HepG2 (cell line): ENCODE data around the gene RASAL3. TPM values are rescaled to one million over a fixed set of nuclear protein-coding genes. Genes with fewer than 3 reads are reported as not detected.

Experiments used
- ADNP ChIP-seq: sonication (generic); formaldehyde crosslinking; IDR thresholded peaks from 2 replicates; pipeline ENCODE4 v1.4.0; 2020; ENCODE audit warnings: missing genetic modification reagents
- CCAR2 ChIP-seq: fragments of 200-400 bp; formaldehyde crosslinking; optimal IDR thresholded peaks from 2 replicates; pipeline ENCODE3; 2018; ENCODE audit warnings: low read depth, mild to moderate bottlenecking, low read length, moderate library complexity
- FOXA1 ChIP-seq, 2 experiments: fragments of 450-650 bp in 1 of 2; sonication (generic) in 1 of 2; formaldehyde crosslinking in 1 of 2; IDR thresholded peaks; 2 replicates each; pipeline versions ENCODE4 v1.4.0 to v1.6.1; 2016 to 2020; ENCODE audit warnings: missing genetic modification reagents in 1 of 2
- HIC2 ChIP-seq: sonication (generic); formaldehyde crosslinking; IDR thresholded peaks from 2 replicates; pipeline ENCODE4 v1.9.0; 2022; ENCODE audit warnings: low read depth, missing genetic modification reagents
- JUN ChIP-seq: sonication (generic); formaldehyde crosslinking; IDR thresholded peaks from 2 replicates; pipeline ENCODE4 v1.4.0; 2020; ENCODE audit warnings: mild to moderate bottlenecking, missing genetic modification reagents
- NCOR1 ChIP-seq: fragments of 200-600 bp; sonication (generic); IDR thresholded peaks from 2 replicates; pipeline ENCODE4 v1.7.0; 2017; ENCODE audit warnings: antibody characterized with exemption, low read length, borderline replicate concordance
- SP2 ChIP-seq: sonication (generic); formaldehyde crosslinking; IDR thresholded peaks from 2 replicates; pipeline ENCODE4 v1.5.1; 2020; ENCODE audit warnings: mild to moderate bottlenecking, missing genetic modification reagents
- SPEN ChIP-seq: sonication (generic); formaldehyde crosslinking; IDR thresholded peaks from 2 replicates; pipeline ENCODE4 v1.5.1; 2020; ENCODE audit warnings: low read depth, mild to moderate bottlenecking, missing genetic modification reagents
- XRCC5 ChIP-seq: fragments of 200-400 bp; formaldehyde crosslinking; optimal IDR thresholded peaks from 2 replicates; pipeline ENCODE3; 2017; ENCODE audit warnings: mild to moderate bottlenecking, low read length
- ZBTB4 ChIP-seq: sonication (generic); formaldehyde crosslinking; IDR thresholded peaks from 2 replicates; pipeline ENCODE4 v1.4.0; 2020; ENCODE audit warnings: missing genetic modification reagents, mild to moderate bottlenecking, borderline replicate concordance
- ZFP91 ChIP-seq: sonication (generic); formaldehyde crosslinking; IDR thresholded peaks from 2 replicates; pipeline ENCODE4 v1.9.0; 2022; ENCODE audit warnings: missing genetic modification reagents, mild to moderate bottlenecking, borderline replicate concordance
- ZNF10 ChIP-seq: sonication (generic); formaldehyde crosslinking; IDR thresholded peaks from 2 replicates; pipeline ENCODE4 v1.4.0; 2020; ENCODE audit warnings: mild to moderate bottlenecking, low read depth, missing genetic modification reagents, borderline replicate concordance
- ZNF121 ChIP-seq: sonication (generic); formaldehyde crosslinking; IDR thresholded peaks from 2 replicates; pipeline ENCODE4 v1.5.0; 2020; ENCODE audit warnings: mild to moderate bottlenecking, missing genetic modification reagents
- ZNF143 ChIP-seq: sonication (generic); formaldehyde crosslinking; IDR thresholded peaks from 2 replicates; pipeline ENCODE4 v1.4.0; 2020; ENCODE audit warnings: missing genetic modification reagents
- ZNF232 ChIP-seq: sonication (generic); formaldehyde crosslinking; IDR thresholded peaks from 2 replicates; pipeline ENCODE4 v1.4.0; 2020; ENCODE audit warnings: missing genetic modification reagents, borderline replicate concordance
- ZNF235 ChIP-seq: sonication (generic); formaldehyde crosslinking; IDR thresholded peaks from 2 replicates; pipeline ENCODE4 v1.8.1; 2023; ENCODE audit warnings: mild to moderate bottlenecking, missing genetic modification reagents, borderline replicate concordance
- ZNF274 ChIP-seq: sonication (generic); formaldehyde crosslinking; IDR thresholded peaks from 2 replicates; pipeline ENCODE4 v1.5.1; 2020; ENCODE audit warnings: mild to moderate bottlenecking, missing genetic modification reagents
- ZNF768 ChIP-seq: sonication (generic); formaldehyde crosslinking; IDR thresholded peaks from 2 replicates; pipeline ENCODE4 v1.4.0; 2020; ENCODE audit warnings: missing genetic modification reagents
- ZSCAN25 ChIP-seq: sonication (generic); formaldehyde crosslinking; IDR thresholded peaks from 2 replicates; pipeline ENCODE4 v1.8.0; 2022; ENCODE audit warnings: mild to moderate bottlenecking, missing genetic modification reagents
- polyA plus RNA-seq, 8 experiments: library from polyadenylated mRNA; depleted of rRNA in 3 of 8; stranded (reverse) in 7 of 8; unstranded in 1 of 8; fragments of >200 nt; fragmentation: Illumina TruSeq in 4 of 8; extraction: Trizol in 4 of 8; gene quantifications; 2 replicates each; pipeline versions ENCODE4 v1.2.1 to v1.2.3, GENCODE V29; 2011 to 2016; ENCODE audit warnings: low read depth in 4 of 8, missing spikeins in 1 of 8, mixed read lengths in 1 of 8; ENCODE audit not compliant: insufficient read depth in 1 of 8
- total RNA-seq, 5 experiments: library from RNA; depleted of rRNA; stranded (reverse); fragments of >200 nt; fragmentation: Illumina TruSeq; extraction: Trizol; gene quantifications; 2 replicates each; pipeline ENCODE4 v1.2.3, GENCODE V29; 2016; ENCODE audit warnings: low read depth in 1 of 5
- TF ChIP-seq, protein P1 (sequence below): sonication (generic); formaldehyde crosslinking; IDR thresholded peaks from 2 replicates; pipeline ENCODE4 v1.8.1; 2023; ENCODE audit warnings: mild to moderate bottlenecking, missing genetic modification reagents

RASAL3 gene
- total and polyA plus RNA-seq, 2 of the 13 experiments (the other 11 are each of a cell fraction or from before 2014, with no cell fraction given) = not detected

- TF ChIP-seq ZNF274 (CRISPR knock-in tag) (0 out of 2 replicates have a peak, but pooled peaks have one; percentile 60), ZNF235 (CRISPR knock-in tag) (0 out of 2 replicates have a peak, but pooled peaks have one; percentile 56), ZSCAN25 (CRISPR knock-in tag) (peak; percentile 51; the same call in 1 of the 2 replicates), ZNF10 (no peak), SP2 (no peak), SPEN (CRISPR knock-in tag) (0 out of 2 replicates have a peak, but pooled peaks have one; percentile 35), NCOR1 (peak; percentile 86), ZFP91 (CRISPR knock-in tag) (peak; percentile 71; the same call in 1 of the 2 replicates), ZNF768 (CRISPR knock-in tag) (peak; percentile 41; the same call in 1 of the 2 replicates), CCAR2 (no peak), ZNF143 (CRISPR knock-in tag) (0 out of 2 replicates have a peak, but pooled peaks have one; percentile 14), JUN (CRISPR knock-in tag) (no peak; the same call in 1 of the 2 replicates), ZNF232 (CRISPR knock-in tag) (0 out of 2 replicates have a peak, but pooled peaks have one; percentile 58), XRCC5 (peak; percentile 26), HIC2 (0 out of 2 replicates have a peak, but pooled peaks have one; percentile 35), ADNP (CRISPR knock-in tag) (peak; percentile 87; the same call in 1 of the 2 replicates), ZBTB4 (CRISPR knock-in tag) (0 out of 2 replicates have a peak, but pooled peaks have one; percentile 25), FOXA1 (IDR thresholded peaks at IDR 0.05) (no peak), FOXA1 (CRISPR knock-in tag; IDR thresholded peaks at IDR 0.05) (no peak), ZNF121 (no peak)
- TF ChIP-seq, protein P1, sequence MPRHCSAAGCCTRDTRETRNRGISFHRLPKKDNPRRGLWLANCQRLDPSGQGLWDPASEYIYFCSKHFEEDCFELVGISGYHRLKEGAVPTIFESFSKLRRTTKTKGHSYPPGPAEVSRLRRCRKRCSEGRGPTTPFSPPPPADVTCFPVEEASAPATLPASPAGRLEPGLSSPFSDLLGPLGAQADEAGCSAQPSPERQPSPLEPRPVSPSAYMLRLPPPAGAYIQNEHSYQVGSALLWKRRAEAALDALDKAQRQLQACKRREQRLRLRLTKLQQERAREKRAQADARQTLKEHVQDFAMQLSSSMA (CRISPR knock-in tag) = 0 out of 2 replicates have a peak, but pooled peaks have one; percentile 73
Observed at GRCh38 chr19:15479391-15480345, 15.3 kb upstream of the RASAL3 start, which contains the start of gene PGLYRP2 (continued).
